GM18909 (cell line): ENCODE data around the gene CD2BP2.

Experiments
- ATAC-seq: cut with Tn5 transposase; IDR thresholded peaks from one replicate; pipeline ENCODE4 v1.9.1; 2021; ENCODE audit warnings: mild to moderate bottlenecking; ENCODE audit not compliant: unreplicated experiment, poor library complexity

The CD2BP2 gene

DNA sequence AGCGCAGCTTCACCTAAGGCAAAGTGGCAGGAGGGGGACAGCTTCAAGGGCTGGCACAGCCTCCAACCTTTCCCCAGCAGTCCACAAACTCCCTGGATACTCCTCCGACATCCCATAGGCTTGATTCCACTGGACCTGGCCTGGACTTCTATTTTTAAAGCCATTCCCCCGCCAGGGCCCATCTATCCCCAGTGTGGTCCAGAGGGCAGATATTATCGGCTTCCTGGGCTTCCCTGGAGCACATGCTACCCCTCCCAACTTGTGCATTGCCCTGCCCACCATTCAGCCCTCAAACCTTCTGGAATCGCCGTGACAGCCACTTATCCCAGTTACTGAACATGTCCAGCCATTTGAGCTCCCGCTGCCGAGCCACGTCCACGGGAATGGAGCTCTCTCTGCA, 10.1 kb upstream of the CD2BP2 start:
- no peak for ATAC-seq

DNA sequence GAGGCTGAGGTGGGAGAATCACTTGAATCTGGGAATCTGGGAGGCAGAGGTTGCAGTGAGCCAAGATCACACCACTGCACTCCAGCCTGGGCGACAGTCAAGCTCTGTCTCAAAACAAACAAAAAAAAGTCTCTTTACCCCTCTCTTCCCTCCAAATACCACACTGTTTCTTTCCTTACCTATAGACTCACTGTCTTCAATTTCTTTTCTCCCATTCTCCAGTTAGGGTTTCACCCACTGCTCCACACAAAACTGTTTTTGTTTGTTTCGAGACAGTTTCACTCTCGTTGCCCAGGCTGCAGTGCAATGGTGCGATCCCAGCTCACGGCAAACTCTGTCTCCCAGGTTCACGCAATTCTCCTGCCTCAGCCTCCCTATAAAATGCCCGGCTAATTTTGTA, 6.1 kb upstream of the CD2BP2 start:
- no peak for ATAC-seq

DNA sequence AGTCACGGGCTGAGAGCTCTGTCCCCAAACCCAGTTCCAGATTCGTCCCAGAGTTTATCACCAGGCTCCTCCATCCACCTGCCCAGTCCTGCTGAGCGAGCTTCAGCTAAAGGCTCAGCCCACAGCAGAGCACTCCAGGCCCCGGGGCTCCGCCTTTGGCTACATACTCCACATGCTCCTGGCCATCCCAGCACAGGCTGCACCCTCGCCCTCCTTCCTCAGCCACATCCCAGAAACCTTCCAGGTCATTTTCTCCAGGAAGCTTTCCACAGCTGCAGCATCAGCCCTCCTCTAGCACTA, 4.7 kb upstream of the CD2BP2 start:
- no peak for ATAC-seq

DNA sequence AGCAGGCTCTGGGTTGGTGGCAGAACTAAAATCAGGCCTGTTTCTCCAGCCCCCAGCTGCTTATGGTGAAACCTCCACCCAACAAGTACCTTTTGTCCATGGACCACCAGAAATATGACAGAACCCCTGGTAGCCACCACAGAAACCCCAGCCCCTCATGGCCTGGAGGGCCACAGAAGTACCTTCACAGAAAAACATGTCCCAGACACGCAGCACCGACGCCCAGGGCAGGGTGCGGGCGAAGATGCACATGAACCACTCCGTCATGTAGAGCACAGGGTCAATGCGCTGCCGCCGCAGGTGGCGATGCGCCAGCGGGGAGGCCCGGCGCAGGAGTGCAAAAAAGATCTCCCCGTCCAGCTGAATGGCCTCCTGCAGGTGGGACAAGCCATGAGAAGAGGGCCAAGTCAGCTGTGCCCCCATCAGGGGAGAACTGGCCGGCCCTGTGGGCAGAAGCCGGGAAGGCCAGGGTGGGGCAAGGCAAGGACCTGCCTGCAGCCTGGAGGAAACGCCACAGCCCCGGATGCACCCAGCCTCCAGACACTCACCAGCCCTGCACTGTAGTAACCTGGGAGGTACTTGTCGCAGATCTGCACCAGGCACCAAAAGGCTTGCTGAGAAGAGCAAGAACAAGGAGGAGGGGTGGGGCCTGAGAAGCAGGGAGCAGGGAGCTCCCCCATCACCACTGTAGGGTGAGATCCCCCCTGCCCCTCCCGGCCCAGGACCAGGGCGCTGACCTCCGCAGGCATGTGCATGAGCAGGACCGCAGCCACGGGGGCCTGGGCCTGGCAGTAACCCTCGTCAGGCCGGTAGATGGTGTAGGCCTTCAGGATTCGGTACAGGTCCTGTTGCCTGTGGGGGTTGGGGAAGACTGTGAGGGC, 4.1 kb upstream of the CD2BP2 start:
- ATAC-seq, result no peak

DNA sequence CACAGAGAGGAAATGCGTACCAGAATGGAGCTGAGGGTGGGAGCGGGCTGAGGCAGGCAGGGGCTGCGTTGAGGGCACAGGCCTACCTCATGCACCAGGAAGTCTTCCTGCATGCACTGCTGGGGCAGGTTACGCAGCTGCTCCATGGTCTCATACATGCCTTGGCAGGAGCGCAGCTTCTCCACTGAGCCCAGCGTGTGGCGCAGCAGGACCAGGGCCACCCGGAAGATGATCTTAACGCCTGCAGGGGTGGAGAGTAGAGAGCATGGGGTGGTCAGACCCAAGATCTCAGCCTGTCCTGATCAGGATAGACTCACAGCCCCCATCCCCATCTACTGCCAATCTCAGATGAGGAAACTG, 3.4 kb upstream of the CD2BP2 start:
- ATAC-seq, result no peak

DNA sequence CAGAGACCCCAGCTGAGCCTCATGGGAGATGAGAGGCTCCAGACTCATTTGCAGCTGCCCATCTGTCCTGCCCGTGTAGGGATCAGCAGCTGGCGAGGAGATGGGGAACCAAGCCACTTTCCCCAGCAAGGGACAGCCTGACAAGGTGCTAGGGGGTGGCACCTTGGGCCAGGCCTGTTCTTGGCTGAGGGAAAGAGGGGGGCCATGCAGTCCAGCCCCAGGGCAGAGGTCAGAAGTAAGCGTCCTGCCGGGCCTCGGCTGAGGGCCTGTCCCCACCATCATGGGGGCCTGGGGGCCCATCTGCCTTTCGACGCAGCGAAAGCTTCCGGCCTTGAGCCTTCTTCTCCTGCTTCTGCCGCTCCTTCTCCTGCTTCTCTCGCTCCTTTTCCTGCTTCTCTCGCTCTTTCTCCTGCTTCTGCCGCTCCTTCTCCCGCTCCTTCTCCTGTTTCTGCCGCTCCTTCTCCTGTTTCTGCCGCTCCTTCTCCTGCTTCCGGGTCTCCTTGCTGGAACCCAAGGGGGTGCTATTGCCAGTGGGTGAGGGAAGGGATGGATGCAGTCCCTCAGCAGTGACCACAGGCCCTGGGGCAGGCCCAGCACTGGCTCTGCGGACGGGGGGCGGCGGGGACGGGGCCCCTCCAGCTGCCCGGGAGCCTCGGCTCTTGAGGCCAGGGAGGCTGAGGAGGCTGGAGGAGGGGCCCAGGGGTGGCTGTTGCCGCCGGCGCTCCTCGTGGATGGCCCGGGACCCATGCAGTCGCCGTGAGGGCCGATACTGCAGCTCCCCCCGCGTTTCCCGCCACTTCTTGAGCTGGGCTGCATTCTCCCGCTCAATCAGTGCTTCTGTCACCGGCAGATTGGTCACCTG, 2.8 kb upstream of the CD2BP2 start:
- no peak for ATAC-seq

DNA sequence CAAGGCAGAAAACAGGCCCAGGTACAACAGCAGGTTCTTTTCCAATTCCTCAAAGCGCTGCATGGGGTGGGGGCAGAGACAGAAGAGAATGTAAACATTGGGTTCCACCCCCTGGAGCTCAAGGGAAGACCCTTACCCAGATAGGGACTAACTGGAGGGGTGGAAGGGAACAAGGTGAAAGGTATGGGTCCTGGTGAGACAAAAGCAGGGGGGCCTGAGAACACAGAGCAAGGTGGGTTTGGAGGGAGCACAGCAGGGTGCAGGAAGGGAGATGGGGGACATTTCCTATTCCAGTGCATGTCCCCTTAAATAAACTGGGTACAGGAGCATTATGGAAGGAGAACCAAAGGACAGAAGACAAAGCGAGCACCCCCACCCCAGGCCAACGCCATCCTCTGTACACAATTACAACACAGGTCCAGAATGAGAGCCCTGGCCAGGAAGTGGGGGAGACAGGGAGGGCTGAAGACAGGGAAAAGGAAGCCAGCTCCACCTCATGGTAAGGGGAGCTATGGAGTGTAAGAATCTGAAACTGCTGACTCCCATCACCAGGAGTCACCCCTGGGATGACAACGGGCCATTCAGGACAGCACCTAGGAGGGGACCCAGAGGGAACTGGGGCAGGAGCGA, 2.1 kb upstream of the CD2BP2 start:
- no peak for ATAC-seq

DNA sequence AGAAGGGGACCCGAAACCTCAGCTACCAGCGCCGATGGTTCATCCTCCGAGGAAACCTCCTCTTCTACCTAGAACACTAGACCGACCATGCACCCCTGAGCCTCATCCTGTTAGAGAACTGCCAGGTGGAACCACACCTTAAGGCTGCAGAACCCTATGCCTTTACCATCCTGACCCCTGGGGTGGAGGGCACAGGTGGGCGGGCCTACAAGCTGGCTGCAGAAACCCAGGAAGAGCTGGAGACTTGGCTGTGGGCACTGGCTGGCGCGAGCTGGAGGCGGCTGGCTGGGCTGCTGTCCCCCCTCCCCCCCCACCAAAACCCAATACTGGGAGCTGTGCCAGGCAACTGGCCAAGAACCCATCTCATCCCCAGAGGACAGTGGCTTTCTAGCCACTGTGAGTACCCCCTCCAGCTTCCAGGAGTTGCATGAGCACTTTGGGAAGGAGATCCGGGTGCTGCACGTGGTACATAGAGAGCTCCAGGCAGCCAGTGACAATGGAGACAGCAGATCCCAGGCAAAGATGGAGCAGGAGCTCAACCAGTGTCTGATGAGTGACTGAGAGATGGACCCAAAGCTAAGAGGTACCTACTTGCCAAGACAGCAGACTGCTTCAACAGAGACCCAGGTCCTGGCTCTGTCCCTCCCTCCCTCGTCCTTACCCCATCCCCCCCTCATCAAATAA, 1.4 kb upstream of the CD2BP2 start:
- no peak for ATAC-seq

DNA sequence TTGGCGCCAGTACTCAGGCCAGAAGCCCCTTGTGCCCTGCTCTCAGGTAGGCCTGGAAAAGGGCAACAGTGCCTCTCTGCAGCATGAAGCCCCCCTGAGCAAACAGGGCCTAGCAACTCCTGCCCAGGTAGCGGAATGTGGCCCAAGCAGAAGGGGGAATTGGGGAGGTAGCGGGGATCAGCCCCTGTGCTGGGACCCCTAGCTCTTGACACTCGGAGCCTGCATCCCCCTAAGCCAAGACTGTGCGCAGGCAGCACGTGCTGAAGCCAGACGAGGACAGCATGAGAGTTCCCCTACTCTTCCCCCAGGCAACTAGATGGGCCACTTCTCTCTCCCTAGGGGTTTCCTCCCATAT, 823 bp upstream of the CD2BP2 start:
- no peak for ATAC-seq

DNA sequence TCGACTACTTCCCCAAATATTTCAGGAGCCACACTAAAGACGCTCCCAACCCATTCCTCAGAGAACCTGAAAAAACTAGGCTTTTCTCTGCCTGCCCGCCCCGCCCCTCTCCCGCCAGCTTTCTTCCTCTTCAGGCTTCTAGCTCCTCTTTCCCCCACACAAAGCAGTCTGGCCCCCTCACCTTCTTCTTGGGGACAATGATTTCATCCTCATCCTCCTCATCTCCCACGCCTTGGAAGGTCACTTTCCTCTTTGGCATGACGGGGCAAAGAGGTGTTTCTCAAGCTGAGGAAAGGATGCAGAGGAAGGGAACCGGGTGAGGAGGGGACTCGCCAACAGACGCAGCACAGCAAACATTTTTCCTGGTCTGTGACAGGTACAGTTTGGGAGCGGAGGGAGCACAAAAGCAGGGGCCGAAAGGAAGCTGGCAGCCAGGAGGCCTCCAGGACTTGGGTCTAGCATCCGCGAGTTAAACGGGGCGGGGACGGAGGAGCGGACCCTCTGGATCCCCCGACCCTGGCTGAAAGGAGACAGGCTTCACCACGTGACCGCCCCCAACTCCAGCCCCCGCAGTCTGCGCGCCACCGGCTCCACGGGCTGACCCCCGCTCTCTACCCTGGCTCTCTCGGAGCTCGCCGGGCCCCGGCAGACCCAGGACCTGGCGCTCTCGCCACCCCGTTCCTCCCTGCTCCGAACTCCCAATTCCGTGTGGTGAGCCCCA, 525 bp downstream of the CD2BP2 start:
- ATAC-seq, result no peak

DNA sequence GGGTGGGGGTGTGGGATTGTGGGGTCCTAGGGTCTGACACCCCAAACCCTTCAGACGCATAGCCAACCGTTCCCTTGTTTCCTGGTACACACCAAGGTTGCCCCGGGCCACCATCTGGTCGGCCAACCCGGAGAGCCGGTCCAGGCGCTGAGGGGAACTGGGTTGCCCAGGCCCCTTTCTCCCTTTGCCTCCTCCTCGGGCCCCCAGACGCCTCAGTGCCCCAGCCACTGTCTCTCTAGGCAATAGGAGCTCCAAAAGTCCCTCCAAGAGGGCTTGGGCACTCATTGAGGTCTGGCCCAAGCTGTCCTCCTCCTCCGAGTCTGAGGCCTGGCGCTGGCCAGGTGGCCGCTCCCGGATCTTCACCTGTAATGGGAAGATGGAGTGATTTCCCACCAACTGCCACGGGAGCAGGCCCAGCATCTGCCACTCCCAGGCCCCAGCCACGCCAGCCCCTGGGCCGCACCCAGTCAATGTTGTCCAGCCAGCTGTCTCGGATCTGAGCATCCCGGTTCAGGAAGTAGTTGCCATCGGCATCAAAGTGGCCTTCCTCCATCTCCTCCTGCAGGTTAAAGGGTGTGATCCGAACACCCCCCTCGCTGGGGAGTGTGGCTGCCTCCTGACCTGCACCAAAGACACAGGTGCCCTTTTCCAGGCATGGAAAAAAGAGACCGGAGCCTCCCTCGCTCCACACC, 1.5 kb downstream of the CD2BP2 start:
- no peak for ATAC-seq

DNA sequence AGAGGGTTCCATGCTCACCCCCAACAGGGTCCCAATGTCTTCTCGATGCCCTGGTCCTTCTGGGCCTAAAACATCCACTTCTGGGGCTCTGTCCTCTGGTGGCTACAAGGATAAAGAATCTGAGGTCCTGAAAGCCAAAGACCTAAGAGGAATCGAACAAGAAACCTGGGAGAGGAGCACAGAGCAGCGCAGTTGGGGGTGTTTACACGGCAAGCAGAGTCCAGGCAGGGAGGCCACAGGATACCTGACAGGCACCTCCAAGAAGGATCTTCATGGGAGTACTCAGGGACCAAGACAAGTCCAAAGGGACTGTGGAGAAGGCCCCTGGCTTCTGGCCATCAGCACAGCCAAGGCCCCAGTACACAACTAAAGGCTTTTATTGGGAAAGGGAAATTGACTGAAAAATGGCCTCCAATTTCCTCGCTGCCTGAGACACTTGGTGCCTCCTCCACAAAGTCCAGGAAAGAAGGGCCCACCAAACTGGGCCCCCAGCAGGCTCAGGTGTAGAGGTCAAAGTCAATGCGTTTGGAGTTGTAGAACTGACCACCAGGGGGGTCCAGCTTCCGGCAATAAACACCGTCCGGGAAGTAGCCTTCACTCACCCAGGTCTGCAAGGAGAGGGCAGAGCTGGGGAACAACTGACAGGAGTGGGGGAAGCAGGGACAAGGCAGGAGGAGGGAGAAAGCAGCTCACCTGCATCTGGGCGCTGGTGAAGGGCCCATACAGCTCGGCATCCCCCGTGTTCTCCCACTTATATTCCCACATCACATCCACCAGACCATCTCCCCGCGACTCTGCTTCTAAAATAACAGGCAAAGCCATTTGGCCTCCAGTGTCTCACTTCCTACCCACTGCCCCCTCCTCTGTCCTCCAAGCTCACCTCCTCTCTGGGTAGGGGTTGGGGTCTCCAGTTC, 2.4 kb downstream of the CD2BP2 start:
- ATAC-seq, result no peak

DNA sequence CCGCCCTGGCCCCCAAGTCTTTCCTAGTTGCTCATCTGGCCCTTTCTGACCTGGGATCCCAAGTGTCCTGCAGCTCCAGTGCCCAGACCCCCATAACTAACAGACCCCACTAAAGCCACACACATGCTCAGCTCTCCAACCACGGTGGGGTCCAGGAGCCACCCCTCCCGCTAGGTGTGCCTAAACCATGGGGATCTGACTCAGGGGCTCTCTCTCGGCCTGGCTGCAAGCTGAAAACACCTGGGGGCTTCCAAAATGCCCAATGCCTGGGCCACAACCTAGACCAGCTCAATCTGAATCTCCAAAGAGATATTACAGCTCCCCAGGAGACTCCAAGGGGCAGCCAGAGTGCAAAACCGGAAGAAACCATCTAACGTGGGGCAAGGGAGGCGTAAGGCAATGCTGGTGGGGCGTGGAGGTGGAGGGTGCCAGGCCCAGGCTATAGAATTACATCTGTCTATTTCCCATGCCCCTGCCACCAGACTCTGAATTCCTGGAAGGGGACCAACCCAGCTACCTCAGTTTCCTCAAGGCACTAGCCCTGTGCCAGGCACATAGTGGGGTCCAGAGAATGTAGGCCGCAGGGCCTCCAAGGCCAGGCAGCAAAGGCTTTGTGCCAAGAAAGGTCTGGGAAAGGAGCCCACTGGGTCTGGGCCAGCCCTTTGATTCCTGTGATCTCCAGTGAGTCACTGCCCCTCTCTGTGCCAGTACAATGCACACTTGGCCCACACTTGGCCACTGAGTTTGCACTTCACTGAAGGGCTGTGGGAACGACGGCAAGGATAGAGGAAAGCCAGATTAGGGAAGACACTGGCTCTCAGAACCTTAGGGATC, 3.3 kb downstream of the CD2BP2 start:
- no peak for ATAC-seq

DNA sequence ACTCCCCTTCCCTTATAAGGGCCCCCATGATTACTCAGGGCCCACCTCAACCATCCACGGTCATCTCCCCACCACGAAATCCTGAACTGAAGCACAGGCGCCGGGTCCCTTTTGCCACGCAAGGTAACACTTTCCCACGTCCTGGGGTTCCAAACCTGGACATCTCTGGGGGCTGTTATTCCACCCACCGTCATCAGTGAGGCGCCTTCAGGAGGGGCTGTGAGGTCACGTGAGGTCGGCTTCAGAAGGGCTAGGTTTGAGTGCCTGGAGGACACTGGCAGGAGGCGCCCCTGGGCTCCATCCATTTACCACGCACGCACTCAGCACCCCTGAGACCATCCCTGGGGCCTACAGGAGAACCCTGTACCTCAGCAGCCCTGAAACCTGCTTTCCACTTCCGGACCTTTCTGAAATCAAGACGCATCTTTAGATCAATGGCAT, 4.1 kb downstream of the CD2BP2 start:
- no peak for ATAC-seq

DNA sequence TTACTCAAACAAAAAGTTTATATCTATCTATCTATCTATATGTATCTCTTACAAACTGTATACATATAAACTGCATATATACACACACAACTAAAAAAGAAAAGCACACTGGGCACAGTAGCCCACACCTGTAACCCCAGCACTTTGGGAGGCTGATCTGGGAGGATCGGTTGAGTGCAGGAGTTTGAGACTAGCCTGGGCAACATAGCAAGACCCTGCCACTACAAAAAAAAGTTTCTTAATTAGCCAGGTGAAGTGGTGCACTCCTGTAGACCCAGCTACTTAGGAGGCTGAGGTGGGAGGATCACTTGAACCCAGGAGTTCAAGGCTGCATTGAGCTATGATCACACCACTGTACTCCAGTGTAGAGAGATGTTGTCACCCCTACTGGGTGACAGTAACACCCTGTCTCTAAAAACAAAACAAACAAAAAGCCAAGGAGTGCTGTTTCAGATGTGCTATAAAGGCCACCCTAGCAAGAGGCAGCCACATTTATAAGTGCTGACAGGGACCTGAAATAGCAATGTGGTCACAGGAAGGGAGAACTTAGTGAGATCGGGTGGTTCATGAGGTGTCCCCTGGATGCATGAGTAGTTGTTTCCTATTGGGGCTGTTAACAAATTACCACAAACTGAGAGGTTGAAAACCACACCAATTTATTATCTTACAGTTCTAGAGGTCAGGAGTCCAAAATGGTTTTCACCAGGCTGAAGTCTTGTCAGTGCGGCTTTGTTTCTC, 4.8 kb downstream of the CD2BP2 start:
- ATAC-seq, result peak; percentile 48

DNA sequence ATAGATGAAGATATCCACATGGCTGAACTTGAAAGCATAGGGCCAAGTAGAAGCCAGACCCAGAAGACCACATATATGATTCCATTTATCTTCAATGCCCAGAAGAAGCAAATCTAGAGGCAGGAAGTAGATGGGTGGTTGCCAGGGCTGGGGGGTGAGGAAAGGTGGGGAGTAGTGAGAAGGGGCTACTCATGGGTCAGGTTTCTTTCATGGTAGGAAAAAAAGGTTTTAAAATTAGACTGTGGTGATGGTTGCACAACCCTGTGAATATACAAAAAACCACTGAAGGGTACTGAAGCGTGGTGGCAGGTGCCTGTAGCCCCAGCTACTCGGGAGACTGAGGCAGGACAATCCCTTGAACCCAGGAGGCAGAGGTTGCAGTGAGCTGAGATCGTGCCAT, 5.4 kb downstream of the CD2BP2 start:
- ATAC-seq, result no peak

DNA sequence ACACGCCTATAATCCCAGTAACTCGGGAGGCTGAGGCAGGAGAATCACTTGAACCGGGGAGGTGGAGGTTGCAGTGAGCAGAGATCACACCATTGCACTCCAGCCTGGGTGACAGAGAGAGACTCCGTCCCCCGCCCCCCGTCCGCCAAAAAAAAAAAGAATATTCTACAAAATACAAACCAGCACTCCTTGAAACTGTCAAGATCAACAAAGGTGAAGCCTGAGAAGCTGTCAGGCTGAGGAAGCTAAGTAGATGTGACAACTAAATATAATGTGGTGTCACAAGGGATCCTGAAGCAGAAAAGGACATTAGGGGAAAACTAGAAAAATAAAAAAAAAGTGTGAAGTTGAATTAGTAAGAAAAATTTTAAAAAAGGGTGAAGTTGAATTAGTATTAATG, 6.2 kb downstream of the CD2BP2 start:
- no peak for ATAC-seq
